WTC11 (cell line): ENCODE data around the gene SMNDC1. TPM values are rescaled to one million over a fixed set of nuclear protein-coding genes. Genes with fewer than 3 reads are reported as not detected.
A peak's percentile ranks its signal among the peaks of the same experiment; 100 is the strongest.

ENCODE experiments used
- ATAC-seq: fragments of 200-7000 bp; cut with Tn5 transposase; 2 replicates; pipeline ENCODE4 v1.10.0; 2021; ENCODE audit warnings: mild to moderate bottlenecking, moderate library complexity
- Bru-seq: library from RNA; stranded (reverse); fragments of 400-500 nt; gene quantifications from one replicate; lab custom pipeline; 2021; lab: Mats Ljungman, UMichigan
- CTCF ChIA-PET: fragments of 300-600 bp; sonication (Branson Sonifier 250); formaldehyde crosslinking; loops from one replicate; lab custom pipeline; 2021; ENCODE audit warnings: antibody characterized with exemption; lab: Charles Lee
- POLR2A ChIA-PET: fragments of 350-600 bp; sonication (Branson Sonifier 250); formaldehyde crosslinking; loops from one replicate; lab custom pipeline; 2021; ENCODE audit warnings: antibody characterized with exemption; lab: Charles Lee
- DNase-seq: peaks from one replicate; pipeline ENCODE4 v3.0.0; 2021; ENCODE audit warnings: low spot score
- H3K27ac Mint-ChIP-seq: 2 replicates; pipeline ENCODE4 v1.8.0; 2021; ENCODE audit warnings: mixed read lengths
- H3K27me3 Mint-ChIP-seq: 2 replicates; pipeline ENCODE4 v1.8.0; 2021; ENCODE audit warnings: low read depth, mild to moderate bottlenecking, moderate library complexity, mixed read lengths
- H3K36me3 Mint-ChIP-seq: 2 replicates; pipeline ENCODE4 v1.8.0; 2021; ENCODE audit warnings: mixed read lengths
- H3K4me1 Mint-ChIP-seq: 2 replicates; pipeline ENCODE4 v1.8.0; 2022; ENCODE audit warnings: mixed read lengths
- H3K4me3 Mint-ChIP-seq: 2 replicates; pipeline ENCODE4 v1.8.0; 2021; ENCODE audit warnings: mild to moderate bottlenecking, moderate library complexity, mixed read lengths
- H3K9me3 Mint-ChIP-seq: 2 replicates; pipeline ENCODE4 v1.8.0; 2021; ENCODE audit warnings: mixed read lengths
- AR ChIP-seq: fragments of 250-450 bp; sonication (Bioruptor Pico); IDR thresholded peaks from 2 replicates; pipeline ENCODE4 v1.9.0; 2021; ENCODE audit warnings: mild to moderate bottlenecking
- ATF2 ChIP-seq: sonication (generic); formaldehyde crosslinking; IDR thresholded peaks from 2 replicates; pipeline ENCODE4 v1.8.1; 2022; ENCODE audit warnings: low read depth, missing genetic modification reagents, borderline replicate concordance
- E2F1 ChIP-seq: sonication (generic); formaldehyde crosslinking; IDR thresholded peaks from 2 replicates; pipeline ENCODE4 v1.8.0; 2022; ENCODE audit warnings: mild to moderate bottlenecking, missing genetic modification reagents
- FOXJ3 ChIP-seq: sonication (generic); formaldehyde crosslinking; IDR thresholded peaks from 2 replicates; pipeline ENCODE4 v1.9.0; 2021; ENCODE audit warnings: missing genetic modification reagents, mild to moderate bottlenecking, borderline replicate concordance
- FOXP4 ChIP-seq: sonication (generic); formaldehyde crosslinking; IDR thresholded peaks from 2 replicates; pipeline ENCODE4 v1.8.0; 2022; ENCODE audit warnings: mild to moderate bottlenecking, missing genetic modification reagents
- GTF2I ChIP-seq: fragments of 250-450 bp; sonication (Bioruptor Pico); conservative IDR thresholded peaks from 2 replicates; pipeline ENCODE4 v1.4.0; 2021; ENCODE audit warnings: mild to moderate bottlenecking
- IRF1 ChIP-seq: sonication (generic); formaldehyde crosslinking; IDR thresholded peaks from 2 replicates; pipeline ENCODE4 v1.8.0; 2023; ENCODE audit warnings: missing genetic modification reagents
- IRF2 ChIP-seq: sonication (generic); formaldehyde crosslinking; IDR thresholded peaks from 2 replicates; pipeline ENCODE4 v1.8.0; 2022; ENCODE audit warnings: low read depth, missing genetic modification reagents, borderline replicate concordance
- JAZF1 ChIP-seq: fragments of 250-450 bp; sonication (Bioruptor Pico); IDR thresholded peaks from 2 replicates; pipeline ENCODE4 v1.9.0; 2021; ENCODE audit warnings: moderate library complexity, mild to moderate bottlenecking, inconsistent platforms
- MAX ChIP-seq: sonication (generic); formaldehyde crosslinking; IDR thresholded peaks from 2 replicates; pipeline ENCODE4 v1.8.0; 2022; ENCODE audit warnings: mild to moderate bottlenecking, missing genetic modification reagents
- NFE2L1 ChIP-seq: sonication (generic); formaldehyde crosslinking; IDR thresholded peaks from 2 replicates; pipeline ENCODE4 v1.8.1; 2023; ENCODE audit warnings: missing genetic modification reagents
- NR3C1 ChIP-seq: sonication (generic); formaldehyde crosslinking; conservative IDR thresholded peaks from 2 replicates; pipeline ENCODE4 v1.8.1; 2023; ENCODE audit warnings: low read depth, mild to moderate bottlenecking, missing genetic modification reagents
- RELA ChIP-seq: sonication (generic); formaldehyde crosslinking; IDR thresholded peaks from 2 replicates; pipeline ENCODE4 v1.8.1; 2022; ENCODE audit warnings: missing genetic modification reagents, mild to moderate bottlenecking, borderline replicate concordance
- SOX15 ChIP-seq: fragments of 250-450 bp; sonication (Bioruptor Pico); IDR thresholded peaks from 2 replicates; pipeline ENCODE4 v1.9.0; 2021; ENCODE audit warnings: mild to moderate bottlenecking
- TCF7 ChIP-seq: sonication (generic); formaldehyde crosslinking; IDR thresholded peaks from 2 replicates; pipeline ENCODE4 v1.8.0; 2022; ENCODE audit warnings: mild to moderate bottlenecking, low read depth, missing genetic modification reagents, moderate library complexity
- TEAD4 ChIP-seq: sonication (generic); formaldehyde crosslinking; IDR thresholded peaks from 2 replicates; pipeline ENCODE4 v1.8.0; 2022; ENCODE audit warnings: mild to moderate bottlenecking, missing genetic modification reagents
- USF2 ChIP-seq: sonication (generic); formaldehyde crosslinking; IDR thresholded peaks from 2 replicates; pipeline ENCODE4 v1.8.1; 2023; ENCODE audit warnings: mild to moderate bottlenecking, missing genetic modification reagents, moderate library complexity
- ZNF138 ChIP-seq: sonication (generic); formaldehyde crosslinking; conservative IDR thresholded peaks from 2 replicates; pipeline ENCODE4 v1.8.1; 2022; ENCODE audit warnings: mild to moderate bottlenecking, moderate library complexity, missing genetic modification reagents
- ZNF219 ChIP-seq: sonication (generic); formaldehyde crosslinking; IDR thresholded peaks from 2 replicates; pipeline ENCODE4 v1.8.0; 2023; ENCODE audit warnings: missing genetic modification reagents, mild to moderate bottlenecking, borderline replicate concordance
- ZNF263 ChIP-seq: sonication (generic); formaldehyde crosslinking; IDR thresholded peaks from 2 replicates; pipeline ENCODE4 v1.8.1; 2022; ENCODE audit warnings: low read depth, mild to moderate bottlenecking, moderate library complexity, missing genetic modification reagents
- ZNF317 ChIP-seq: sonication (generic); formaldehyde crosslinking; IDR thresholded peaks from 2 replicates; pipeline ENCODE4 v1.8.1; 2023; ENCODE audit warnings: low read depth, mild to moderate bottlenecking, moderate library complexity, missing genetic modification reagents, borderline replicate concordance
- ZNF423 ChIP-seq: fragments of 250-450 bp; sonication (Bioruptor Pico); IDR thresholded peaks from 2 replicates; pipeline ENCODE4 v2.1.2; 2022; ENCODE audit warnings: mild to moderate bottlenecking, moderate library complexity
- ZNF425 ChIP-seq: fragments of 250-450 bp; sonication (Bioruptor Pico); conservative IDR thresholded peaks from 2 replicates; pipeline ENCODE4 v1.9.0; 2021; ENCODE audit warnings: mild to moderate bottlenecking
- long read RNA-seq, 3 experiments: library from RNA in 1 of 3; library from capped mRNA in 1 of 3; library from polyadenylated mRNA in 1 of 3; unstranded in 2 of 3; stranded (forward) in 1 of 3; transcript quantifications; one replicate each; pipeline ENCODE4 v2.0.0, GENCODE V29; 2021
- total RNA-seq: library from RNA; stranded (reverse); gene quantifications from 3 replicates; pipeline ENCODE4 v1.2.3, GENCODE V29; 2021

The SMNDC1 gene
- total RNA-seq, result 37.7 to 55.9 TPM (median 40.2 TPM) in 3 replicates
- Bru-seq, nascent RNA, result percentile 98 among the genes with signal in this experiment
- long read RNA-seq, experiment 1, full-length matches to known transcripts, result 60 of 80 reads
- long read RNA-seq, experiment 1, partial matches to known transcripts, result 8 of 80 reads
- long read RNA-seq, experiment 1, other reads (novel, unspliced or antisense), result 12 of 80 reads
- long read RNA-seq, experiment 2, full-length matches to known transcripts, result 31 of 54 reads
- long read RNA-seq, experiment 2, partial matches to known transcripts, result 6 of 54 reads
- long read RNA-seq, experiment 2, other reads (novel, unspliced or antisense), result 17 of 54 reads
- long read RNA-seq, experiment 3, full-length matches to known transcripts, result 113 of 129 reads
- long read RNA-seq, experiment 3, partial matches to known transcripts, result 3 of 129 reads
- long read RNA-seq, experiment 3, other reads (novel, unspliced or antisense), result 13 of 129 reads

- CTCF ChIA-PET, result interaction anchor here (0.5 to 2.9 kb wide), 20 partner anchors 9 to 696 kb away, joined by 3 to 18 read pairs (median 4); partner anchors contain the start of gene DUSP5
- DNase-seq (peak; percentile 99), ATAC-seq (peak; percentile 95)
- H3K27ac Mint-ChIP-seq, result peak within 1 kb of the TSS; percentile 99
- peaks cover 37% of the 10 kb centered on the region for H3K36me3 Mint-ChIP-seq
- peak within 1 kb of the TSS; percentile 95 for H3K4me3 Mint-ChIP-seq
- POLR2A ChIA-PET, result interaction anchor here (0.5 to 1.9 kb wide), 13 partner anchors 23 to 614 kb away, joined by 3 to 11 read pairs (median 4); partner anchors contain the start of genes BBIP1, MXI1, PDCD4 and SHOC2
- peaks cover 33% of the 10 kb centered on the region for H3K4me1 Mint-ChIP-seq
- no peaks in the 10 kb centered on the region for H3K9me3 Mint-ChIP-seq
- no peaks in the 10 kb centered on the region for H3K27me3 Mint-ChIP-seq
- no peak for TF ChIP-seq AR (CRISPR knock-in tag)
- TF ChIP-seq E2F1 (CRISPR knock-in tag), result no peak
- TF ChIP-seq GTF2I (CRISPR knock-in tag), result no peak
- no peak for TF ChIP-seq ZNF317 (CRISPR knock-in tag)
- TF ChIP-seq NR3C1 (CRISPR knock-in tag), result no peak
- TF ChIP-seq MAX (CRISPR knock-in tag), result 0 out of 2 replicates have a peak, but pooled peaks have one; percentile 10
- TF ChIP-seq JAZF1, result no peak
- no peak for TF ChIP-seq NFE2L1 (CRISPR knock-in tag)
- no peak for TF ChIP-seq FOXJ3 (CRISPR knock-in tag)
- TF ChIP-seq TEAD4, result no peak
- no peak for TF ChIP-seq ZNF263 (CRISPR knock-in tag)
- TF ChIP-seq IRF2, result no peak
- TF ChIP-seq TCF7 (CRISPR knock-in tag), result no peak
- no peak for TF ChIP-seq ZNF425 (CRISPR knock-in tag)
- TF ChIP-seq RELA, result no peak
- TF ChIP-seq ZNF423 (CRISPR knock-in tag), result no peak
- TF ChIP-seq USF2 (CRISPR knock-in tag), result peak; percentile 95
- TF ChIP-seq ZNF138 (CRISPR knock-in tag), result no peak
- TF ChIP-seq IRF1, result no peak
- TF ChIP-seq ZNF219 (CRISPR knock-in tag), result no peak
- no peak for TF ChIP-seq FOXP4 (CRISPR knock-in tag)
- no peak for TF ChIP-seq SOX15 (CRISPR knock-in tag)
- no peak for TF ChIP-seq ATF2 (CRISPR knock-in tag)
Measured at GRCh38 chr10:110304780-110305421, at the start of gene SMNDC1. Gene SMNDC1 (minus strand): TSS chr10:110304920. CDS start chr10:110303587, 1,333 bp downstream.
